HEK293 (cell line): ENCODE results near the gene IGFN1.

Experiments
- CTCF ChIA-PET: fragments of 350-600 bp; formaldehyde crosslinking; extraction: SDS; loops from one replicate; lab custom pipeline; 2021; ENCODE audit warnings: antibody characterized with exemption; lab: Yijun Ruan, JAX
- POLR2A ChIA-PET: fragments of 300-600 bp; formaldehyde crosslinking; extraction: SDS; loops from one replicate; lab custom pipeline; 2020; ENCODE audit warnings: antibody characterized with exemption, inconsistent platforms; lab: Yijun Ruan, JAX
- H3K27ac ChIP-seq: fragments of 200-500 bp; sonication (Bioruptor generic); 2 replicates; pipeline ENCODE4 v1.5.1; 2014; ENCODE audit warnings: low read depth, low read length, control low read depth, inconsistent platforms; ENCODE audit errors: extremely low read depth
- H3K36me3 ChIP-seq, 2 experiments: fragments of 200-500 bp in 1 of 2; sonication (Bioruptor generic) in 1 of 2; 1 replicate in 1 of 2; 2 replicates in 1 of 2; pipeline ENCODE4 v1.5.1; 2014 to 2017; ENCODE audit warnings: inconsistent platforms in 2 of 2, low read length in 2 of 2; ENCODE audit not compliant: control insufficient read depth in 2 of 2, insufficient read depth in 1 of 2
- H3K4me1 ChIP-seq: fragments of 200-500 bp; sonication (Bioruptor generic); 2 replicates; pipeline ENCODE4 v1.5.1; 2014; ENCODE audit warnings: mild to moderate bottlenecking, low read length, inconsistent platforms; ENCODE audit not compliant: control insufficient read depth, insufficient read depth
- H3K4me3 ChIP-seq: 2 replicates; pipeline ENCODE4 v1.5.1; 2011; ENCODE audit warnings: low read depth, mild to moderate bottlenecking, control low read depth, low read length, moderate library complexity
- H3K9me3 ChIP-seq: fragments of 200-500 bp; sonication (Bioruptor generic); 2 replicates; pipeline ENCODE4 v1.5.1; 2014; ENCODE audit warnings: low read depth, low read length, inconsistent platforms; ENCODE audit not compliant: control insufficient read depth, insufficient read depth
- GFI1B ChIP-seq: fragments of 450-650 bp; formaldehyde crosslinking; IDR thresholded peaks from 2 replicates; pipeline ENCODE4 v1.5.1; 2016; ENCODE audit warnings: missing biosample characterization, missing genetic modification characterization
- GLIS1 ChIP-seq: fragments of 450-650 bp; formaldehyde crosslinking; IDR thresholded peaks from 2 replicates; pipeline ENCODE4 v1.5.1; 2016; ENCODE audit warnings: missing biosample characterization, missing genetic modification characterization
- IKZF3 ChIP-seq: fragments of 450-650 bp; IDR thresholded peaks from 2 replicates; pipeline ENCODE4 v1.5.0; 2018; ENCODE audit warnings: missing biosample characterization, mild to moderate bottlenecking, missing genetic modification characterization, moderate library complexity
- KLF16 ChIP-seq: fragments of 450-650 bp; formaldehyde crosslinking; IDR thresholded peaks from 2 replicates; pipeline ENCODE4 v1.5.1; 2017; ENCODE audit warnings: missing biosample characterization, missing genetic modification characterization
- KLF8 ChIP-seq: fragments of 450-650 bp; formaldehyde crosslinking; IDR thresholded peaks from 2 replicates; pipeline ENCODE4 v1.5.1; 2016; ENCODE audit warnings: missing biosample characterization, missing genetic modification characterization
- MZF1 ChIP-seq: fragments of 450-650 bp; formaldehyde crosslinking; IDR thresholded peaks from 2 replicates; pipeline ENCODE4 v1.5.1; 2017; ENCODE audit warnings: missing biosample characterization, missing genetic modification characterization, borderline replicate concordance
- OSR2 ChIP-seq: fragments of 450-650 bp; formaldehyde crosslinking; IDR thresholded peaks from 2 replicates; pipeline ENCODE4 v1.5.1; 2016; ENCODE audit warnings: missing biosample characterization, missing genetic modification characterization
- RBAK ChIP-seq: fragments of 450-650 bp; formaldehyde crosslinking; IDR thresholded peaks from 2 replicates; pipeline ENCODE4 v1.5.1; 2016; ENCODE audit warnings: missing biosample characterization, missing genetic modification characterization
- TRIM28 ChIP-seq: IDR thresholded peaks from 2 replicates; pipeline ENCODE4 v1.6.1; 2011; ENCODE audit warnings: low read length, control low read depth, borderline replicate concordance
- ZBTB17 ChIP-seq: fragments of 450-650 bp; formaldehyde crosslinking; IDR thresholded peaks from 2 replicates; pipeline ENCODE4 v1.5.1; 2016; ENCODE audit warnings: missing biosample characterization, missing genetic modification characterization
- ZIC2 ChIP-seq: fragments of 450-650 bp; formaldehyde crosslinking; IDR thresholded peaks from 2 replicates; pipeline ENCODE4 v1.5.1; 2016; ENCODE audit warnings: missing biosample characterization, missing genetic modification characterization
- ZNF16 ChIP-seq: fragments of 450-650 bp; formaldehyde crosslinking; IDR thresholded peaks from 2 replicates; pipeline ENCODE4 v1.5.1; 2016; ENCODE audit warnings: low read depth, missing biosample characterization, missing genetic modification characterization
- ZNF221 ChIP-seq: fragments of 450-650 bp; formaldehyde crosslinking; IDR thresholded peaks from 2 replicates; pipeline ENCODE4 v1.5.1; 2017; ENCODE audit warnings: missing biosample characterization, missing genetic modification characterization, borderline replicate concordance
- ZNF266 ChIP-seq: fragments of 450-650 bp; formaldehyde crosslinking; IDR thresholded peaks from 2 replicates; pipeline ENCODE4 v1.5.1; 2016; ENCODE audit warnings: missing biosample characterization, missing genetic modification characterization, low read depth
- ZNF449 ChIP-seq: fragments of 450-650 bp; formaldehyde crosslinking; IDR thresholded peaks from 2 replicates; pipeline ENCODE4 v1.5.1; 2017; ENCODE audit warnings: missing biosample characterization, mild to moderate bottlenecking, missing genetic modification characterization, moderate library complexity
- ZNF610 ChIP-seq: fragments of 450-650 bp; formaldehyde crosslinking; IDR thresholded peaks from 2 replicates; pipeline ENCODE4 v1.5.1; 2016; ENCODE audit warnings: missing biosample characterization, missing genetic modification characterization, borderline replicate concordance
- ZNF626 ChIP-seq: fragments of 450-650 bp; sonication (Bioruptor Pico); formaldehyde crosslinking; IDR thresholded peaks from 2 replicates; pipeline ENCODE4 v1.5.1; 2018; ENCODE audit warnings: missing biosample characterization, missing genetic modification characterization, inconsistent platforms
- ZNF677 ChIP-seq: fragments of 450-650 bp; IDR thresholded peaks from 2 replicates; pipeline ENCODE4 v1.5.0; 2018; ENCODE audit warnings: missing biosample characterization, mild to moderate bottlenecking, missing genetic modification characterization, moderate library complexity
- TF ChIP-seq, protein P1 (sequence below): fragments of 450-650 bp; IDR thresholded peaks from 2 replicates; pipeline ENCODE4 v1.5.1; 2018; ENCODE audit warnings: missing biosample characterization, mild to moderate bottlenecking, missing genetic modification characterization
- TF ChIP-seq, protein P2 (sequence below): fragments of 450-650 bp; formaldehyde crosslinking; IDR thresholded peaks from 2 replicates; pipeline ENCODE4 v1.5.1; 2016; ENCODE audit warnings: missing biosample characterization, missing genetic modification characterization
- TF ChIP-seq, protein P3 (sequence below): fragments of 450-650 bp; formaldehyde crosslinking; IDR thresholded peaks from 2 replicates; pipeline ENCODE4 v1.5.1; 2016; ENCODE audit warnings: missing biosample characterization, missing genetic modification characterization, borderline replicate concordance
- TF ChIP-seq, protein P4 (sequence below): fragments of 450-650 bp; formaldehyde crosslinking; IDR thresholded peaks from 2 replicates; pipeline ENCODE4 v1.5.1; 2016; ENCODE audit warnings: missing biosample characterization, missing genetic modification characterization

IGFN1 gene

GRCh38 chr1:201183209-201183608 lies 7.4 kb upstream of the IGFN1 start:
- CTCF ChIA-PET, result interaction anchor here (1.0 to 1.7 kb wide), 3 partner anchors 9 to 210 kb away, joined by 3 to 5 read pairs (median 3); no protein-coding TSS in a partner anchor
- no peak for TF ChIP-seq ZBTB17 (tag by site-specific recombination)
- TF ChIP-seq OSR2, result 0 out of 2 replicates have a peak, but pooled peaks have one; percentile 9
- TF ChIP-seq KLF8, result no peak
- TF ChIP-seq RBAK (tag by site-specific recombination), result no peak
- TF ChIP-seq GFI1B (tag by site-specific recombination), result 0 out of 2 replicates have a peak, but pooled peaks have one; percentile 31
- TF ChIP-seq, protein P1, sequence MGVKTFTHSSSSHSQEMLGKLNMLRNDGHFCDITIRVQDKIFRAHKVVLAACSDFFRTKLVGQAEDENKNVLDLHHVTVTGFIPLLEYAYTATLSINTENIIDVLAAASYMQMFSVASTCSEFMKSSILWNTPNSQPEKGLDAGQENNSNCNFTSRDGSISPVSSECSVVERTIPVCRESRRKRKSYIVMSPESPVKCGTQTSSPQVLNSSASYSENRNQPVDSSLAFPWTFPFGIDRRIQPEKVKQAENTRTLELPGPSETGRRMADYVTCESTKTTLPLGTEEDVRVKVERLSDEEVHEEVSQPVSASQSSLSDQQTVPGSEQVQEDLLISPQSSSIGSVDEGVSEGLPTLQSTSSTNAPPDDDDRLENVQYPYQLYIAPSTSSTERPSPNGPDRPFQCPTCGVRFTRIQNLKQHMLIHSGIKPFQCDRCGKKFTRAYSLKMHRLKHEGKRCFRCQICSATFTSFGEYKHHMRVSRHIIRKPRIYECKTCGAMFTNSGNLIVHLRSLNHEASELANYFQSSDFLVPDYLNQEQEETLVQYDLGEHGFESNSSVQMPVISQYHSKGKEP (tag by site-specific recombination), result peak; percentile 89
- no peaks in the 10 kb centered on the region for H3K36me3 ChIP-seq
- no peaks in the 10 kb centered on the region for H3K4me1 ChIP-seq
- no peaks in the 10 kb centered on the region for H3K9me3 ChIP-seq
- no peak overlapping the region for H3K27ac ChIP-seq
- POLR2A ChIA-PET, result no interaction called here
- H3K4me3 ChIP-seq, result no peak overlapping the region

- no peaks in the 10 kb centered on the region for H3K9me3 ChIP-seq
- H3K27ac ChIP-seq, result no peak overlapping the region
- H3K4me1 ChIP-seq, result no peaks in the 10 kb centered on the region
- H3K4me3 ChIP-seq, result no peak overlapping the region
- TF ChIP-seq ZIC2 (tag by site-specific recombination) (peak; percentile 69), ZNF266 (tag by site-specific recombination) (no peak), ZNF449 (peak; percentile 44; the same call in 1 of the 2 replicates)
- no peaks in the 10 kb centered on the region for H3K36me3 ChIP-seq
- ChIA-PET CTCF (interaction anchor here (0.6 to 1.7 kb wide), 4 partner anchors 33 to 562 kb away, joined by 3 to 5 read pairs (median 3); no protein-coding TSS in a partner anchor), POLR2A (no interaction called here)
Measured at GRCh38 chr1:201183753-201184152, 6.9 kb upstream of the IGFN1 start.

DNA sequence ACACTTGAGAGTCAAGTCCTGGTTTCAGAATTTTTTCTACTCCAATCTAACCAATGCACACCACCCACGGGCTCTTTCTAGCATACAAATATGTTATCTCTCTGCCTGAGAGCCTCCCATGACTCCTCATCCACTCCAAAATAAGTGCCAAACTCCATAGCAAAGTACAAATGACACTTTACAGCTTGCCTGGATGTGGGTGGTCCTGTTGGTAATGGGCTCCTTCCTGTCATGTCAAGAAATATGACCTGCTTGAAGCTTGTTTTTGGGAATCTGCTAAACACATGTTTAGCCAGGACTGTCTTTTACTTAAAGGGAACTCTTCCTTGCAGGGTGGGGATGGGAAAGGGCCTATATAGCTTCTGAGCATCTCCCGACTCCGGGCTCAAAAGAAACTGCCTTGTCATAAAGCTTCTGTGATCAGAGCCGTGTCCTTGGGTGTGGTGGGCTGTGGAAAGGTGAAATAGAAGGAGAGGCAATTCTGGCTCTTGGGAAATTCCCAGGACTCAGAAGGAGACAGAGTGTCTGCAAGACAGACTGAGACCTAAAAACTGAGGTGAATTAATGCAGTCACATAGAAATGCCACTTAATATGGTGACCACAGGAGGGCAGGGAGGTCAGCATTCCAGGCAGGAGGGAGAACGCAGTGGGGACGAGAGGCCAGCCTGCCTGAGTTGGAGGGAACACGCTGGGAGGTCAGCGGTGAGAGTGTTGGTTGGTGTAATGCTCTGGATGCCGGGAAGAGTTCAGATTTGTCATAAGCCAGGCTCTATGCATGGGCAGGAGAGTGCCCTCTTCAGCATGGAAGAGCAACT lies 6.1 kb upstream of the IGFN1 start:
- Histone ChIP-seq H3K27ac (no peak overlapping the region), H3K9me3 (no peaks in the 10 kb centered on the region), H3K4me1 (no peaks in the 10 kb centered on the region), H3K4me3 (no peak overlapping the region), H3K36me3 (no peaks in the 10 kb centered on the region)
- POLR2A ChIA-PET, result interaction anchor here (0.9 kb wide), 1 partner anchor 13 kb away, joined by 3 read pairs; no protein-coding TSS in a partner anchor
- CTCF ChIA-PET, result interaction anchor here (0.6 to 1.7 kb wide), 10 partner anchors 12 to 636 kb away, joined by 3 to 7 read pairs (median 4); no protein-coding TSS in a partner anchor
- TF ChIP-seq ZIC2 (tag by site-specific recombination), result peak; percentile 86
- TF ChIP-seq, protein P2, sequence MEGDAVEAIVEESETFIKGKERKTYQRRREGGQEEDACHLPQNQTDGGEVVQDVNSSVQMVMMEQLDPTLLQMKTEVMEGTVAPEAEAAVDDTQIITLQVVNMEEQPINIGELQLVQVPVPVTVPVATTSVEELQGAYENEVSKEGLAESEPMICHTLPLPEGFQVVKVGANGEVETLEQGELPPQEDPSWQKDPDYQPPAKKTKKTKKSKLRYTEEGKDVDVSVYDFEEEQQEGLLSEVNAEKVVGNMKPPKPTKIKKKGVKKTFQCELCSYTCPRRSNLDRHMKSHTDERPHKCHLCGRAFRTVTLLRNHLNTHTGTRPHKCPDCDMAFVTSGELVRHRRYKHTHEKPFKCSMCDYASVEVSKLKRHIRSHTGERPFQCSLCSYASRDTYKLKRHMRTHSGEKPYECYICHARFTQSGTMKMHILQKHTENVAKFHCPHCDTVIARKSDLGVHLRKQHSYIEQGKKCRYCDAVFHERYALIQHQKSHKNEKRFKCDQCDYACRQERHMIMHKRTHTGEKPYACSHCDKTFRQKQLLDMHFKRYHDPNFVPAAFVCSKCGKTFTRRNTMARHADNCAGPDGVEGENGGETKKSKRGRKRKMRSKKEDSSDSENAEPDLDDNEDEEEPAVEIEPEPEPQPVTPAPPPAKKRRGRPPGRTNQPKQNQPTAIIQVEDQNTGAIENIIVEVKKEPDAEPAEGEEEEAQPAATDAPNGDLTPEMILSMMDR (tag by site-specific recombination), result peak; percentile 69
- no peak for TF ChIP-seq ZNF221
- TF ChIP-seq ZNF626, result no peak
- no peak for TF ChIP-seq IKZF3 (tag by site-specific recombination)
- TF ChIP-seq KLF16 (tag by site-specific recombination), result no peak
- TF ChIP-seq, protein P3, sequence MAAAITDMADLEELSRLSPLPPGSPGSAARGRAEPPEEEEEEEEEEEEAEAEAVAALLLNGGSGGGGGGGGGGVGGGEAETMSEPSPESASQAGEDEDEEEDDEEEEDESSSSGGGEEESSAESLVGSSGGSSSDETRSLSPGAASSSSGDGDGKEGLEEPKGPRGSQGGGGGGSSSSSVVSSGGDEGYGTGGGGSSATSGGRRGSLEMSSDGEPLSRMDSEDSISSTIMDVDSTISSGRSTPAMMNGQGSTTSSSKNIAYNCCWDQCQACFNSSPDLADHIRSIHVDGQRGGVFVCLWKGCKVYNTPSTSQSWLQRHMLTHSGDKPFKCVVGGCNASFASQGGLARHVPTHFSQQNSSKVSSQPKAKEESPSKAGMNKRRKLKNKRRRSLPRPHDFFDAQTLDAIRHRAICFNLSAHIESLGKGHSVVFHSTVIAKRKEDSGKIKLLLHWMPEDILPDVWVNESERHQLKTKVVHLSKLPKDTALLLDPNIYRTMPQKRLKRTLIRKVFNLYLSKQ (tag by site-specific recombination), result no peak
- TF ChIP-seq GLIS1 (tag by site-specific recombination), result peak; percentile 89
- no peak for TF ChIP-seq ZNF16
- TF ChIP-seq TRIM28, result peak; percentile 26; the same call in 1 of the 2 replicates
- no peak for TF ChIP-seq ZNF677 (tag by site-specific recombination)
- TF ChIP-seq MZF1 (tag by site-specific recombination), result no peak
- TF ChIP-seq ZNF610 (tag by site-specific recombination), result no peak
- TF ChIP-seq, protein P4, sequence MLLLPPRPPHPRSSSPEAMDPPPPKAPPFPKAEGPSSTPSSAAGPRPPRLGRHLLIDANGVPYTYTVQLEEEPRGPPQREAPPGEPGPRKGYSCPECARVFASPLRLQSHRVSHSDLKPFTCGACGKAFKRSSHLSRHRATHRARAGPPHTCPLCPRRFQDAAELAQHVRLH (tag by site-specific recombination), result no peak
- TF ChIP-seq GFI1B (tag by site-specific recombination), result no peak
